Limb (tissue), 2 donors: Measurements from ENCODE around the gene PLCB1.

Experiments
- DNase-seq, 2 donors: peaks; one replicate each; pipeline ENCODE4 v3.0.0-alpha.2; 2016; ENCODE audit errors: extremely low spot score in 2 of 2

Gene PLCB1

GRCh38 chr20:8536262-8536618 lies 404.2 kb downstream of the PLCB1 start:
- no peak for DNase-seq

- no peak for DNase-seq
These were observed 408.4 kb downstream of the PLCB1 start for GRCh38 chr20:8540466-8540865.

GRCh38 chr20:8542110-8542486 lies 410.0 kb downstream of the PLCB1 start:
- no peak for DNase-seq

DNA sequence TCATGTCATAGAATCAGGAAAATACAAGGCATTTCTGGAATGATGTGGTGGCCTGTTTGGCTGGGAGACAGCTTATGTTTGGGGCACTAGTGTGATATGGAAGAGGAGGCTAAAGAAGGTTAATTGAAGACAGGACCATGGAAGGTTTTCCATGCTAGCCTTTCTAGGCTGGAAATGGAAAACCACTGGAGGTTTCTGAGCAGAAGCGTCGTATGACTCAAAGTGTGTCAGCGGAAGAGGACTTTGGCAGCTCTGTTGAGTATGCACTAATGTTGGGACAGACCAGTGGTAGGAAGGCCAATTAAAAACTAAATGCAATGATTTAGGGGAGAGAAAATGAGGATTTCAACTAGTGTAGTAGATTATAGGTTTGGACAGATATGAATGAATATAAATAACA lies 413.1 kb downstream of the PLCB1 start:
- no peak for DNase-seq

- no peak for DNase-seq
These were observed 415.1 kb downstream of the PLCB1 start for GRCh38 chr20:8547035-8547650.

GRCh38 chr20:8547968-8548588 lies 416.0 kb downstream of the PLCB1 start:
- no peak for DNase-seq

DNA sequence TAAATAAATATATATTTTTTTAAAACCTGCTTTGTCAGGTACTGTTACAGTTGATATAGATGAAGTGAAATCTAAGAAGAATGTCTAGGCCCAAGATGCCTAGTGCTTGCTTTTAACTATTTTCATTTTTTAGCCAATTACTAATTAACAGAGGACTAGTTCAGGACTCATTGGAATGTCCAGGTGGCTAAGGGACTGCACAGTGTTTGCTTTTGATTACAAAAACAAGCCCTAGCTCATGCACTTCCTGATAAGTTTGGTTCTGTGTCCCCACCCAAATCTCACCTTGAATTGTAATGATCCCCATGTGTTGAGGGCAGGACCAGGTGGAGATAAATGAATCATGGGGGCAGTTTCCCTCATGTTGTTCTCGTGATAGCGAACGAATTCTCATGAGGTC lies 417.1 kb downstream of the PLCB1 start:
- DNase-seq = no peak

DNA sequence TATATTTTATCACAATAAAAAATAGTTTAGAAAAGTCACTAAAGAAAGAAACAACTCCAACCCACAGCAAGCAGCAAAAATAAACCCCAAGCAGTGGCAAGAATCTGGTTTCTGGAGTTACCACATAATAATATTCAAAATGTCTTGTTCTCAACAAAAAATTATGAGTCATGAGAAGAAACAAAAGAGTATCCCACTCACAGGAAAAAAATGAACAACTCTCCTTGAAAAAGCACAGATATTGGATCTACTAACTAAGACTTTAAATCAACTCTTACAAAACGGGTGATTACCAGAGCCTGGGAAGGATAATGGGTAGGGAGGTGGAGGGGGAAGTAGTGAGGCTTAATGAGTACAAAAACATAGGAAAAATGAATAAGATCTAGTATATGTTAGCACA lies 425.6 kb downstream of the PLCB1 start:
- no peak for DNase-seq

- no peak for DNase-seq
These were observed 430.3 kb downstream of the PLCB1 start for GRCh38 chr20:8562356-8562755.

GRCh38 chr20:8568075-8568474 lies 436.0 kb downstream of the PLCB1 start:
- peak in 1 of 2 donors; percentile 32 for DNase-seq

DNA sequence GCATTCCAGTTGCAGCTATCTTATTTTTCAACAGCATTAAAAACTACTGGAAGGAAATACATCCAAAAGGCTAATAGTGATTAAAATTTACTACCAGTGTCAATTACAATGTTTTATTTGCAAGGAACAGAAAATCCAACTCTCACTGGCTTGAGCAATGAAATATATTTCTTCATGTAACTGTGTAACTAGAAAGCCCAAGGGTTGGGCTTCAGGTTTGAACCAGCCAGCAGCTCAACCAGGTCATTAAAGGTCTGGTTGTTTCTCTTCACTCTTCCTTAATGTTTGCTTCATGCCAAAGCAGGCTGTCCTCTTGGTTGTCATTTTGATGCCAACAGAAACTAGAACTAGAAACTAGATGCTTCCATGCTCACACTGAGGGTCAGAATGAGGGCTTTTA lies 437.7 kb downstream of the PLCB1 start:
- DNase-seq = no peak

- DNase-seq = no peak
These were observed 439.5 kb downstream of the PLCB1 start for GRCh38 chr20:8571611-8572010.

DNA sequence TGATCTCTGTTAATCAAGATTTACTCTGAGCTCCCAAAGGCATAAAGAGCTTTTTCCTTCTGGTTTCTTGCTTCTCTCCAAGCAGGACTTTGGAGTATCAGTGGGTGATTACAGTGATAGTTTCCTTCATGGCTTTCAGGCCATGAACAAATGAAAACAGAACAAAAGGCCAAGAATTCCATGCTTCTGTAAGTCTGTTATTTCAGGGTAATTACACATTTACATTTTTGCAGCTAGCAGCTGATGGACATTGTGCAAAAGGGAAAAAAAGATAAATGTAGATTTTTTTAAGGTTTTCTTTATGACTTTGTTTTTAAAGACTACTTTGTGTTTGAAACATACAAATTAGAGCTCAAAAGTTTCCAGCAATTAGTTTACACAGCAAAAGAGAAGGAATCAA lies 441.6 kb downstream of the PLCB1 start:
- no peak for DNase-seq

GRCh38 chr20:8575114-8575513 lies 443.0 kb downstream of the PLCB1 start:
- DNase-seq = no peak

GRCh38 chr20:8578161-8578865 lies 446.2 kb downstream of the PLCB1 start:
- DNase-seq = no peak

DNA sequence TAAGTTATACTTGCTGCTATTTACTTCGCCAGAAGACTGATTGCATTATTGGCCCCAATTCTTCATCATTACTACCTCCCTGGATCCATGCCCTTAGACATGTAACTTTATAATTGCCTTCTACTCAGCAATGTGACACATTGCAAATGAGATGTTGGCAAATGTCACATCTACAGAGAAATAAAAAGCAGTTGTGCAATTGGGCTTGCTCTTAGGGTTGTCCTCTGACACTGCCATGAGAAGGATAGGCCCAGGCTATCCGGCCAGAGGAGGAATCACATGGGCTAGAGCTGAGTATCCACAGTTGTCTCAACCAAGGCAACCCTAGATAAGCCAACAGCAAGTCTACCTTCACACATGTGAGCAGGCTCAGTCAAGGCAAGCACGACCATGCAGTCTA lies 447.0 kb downstream of the PLCB1 start:
- no peak for DNase-seq

DNA sequence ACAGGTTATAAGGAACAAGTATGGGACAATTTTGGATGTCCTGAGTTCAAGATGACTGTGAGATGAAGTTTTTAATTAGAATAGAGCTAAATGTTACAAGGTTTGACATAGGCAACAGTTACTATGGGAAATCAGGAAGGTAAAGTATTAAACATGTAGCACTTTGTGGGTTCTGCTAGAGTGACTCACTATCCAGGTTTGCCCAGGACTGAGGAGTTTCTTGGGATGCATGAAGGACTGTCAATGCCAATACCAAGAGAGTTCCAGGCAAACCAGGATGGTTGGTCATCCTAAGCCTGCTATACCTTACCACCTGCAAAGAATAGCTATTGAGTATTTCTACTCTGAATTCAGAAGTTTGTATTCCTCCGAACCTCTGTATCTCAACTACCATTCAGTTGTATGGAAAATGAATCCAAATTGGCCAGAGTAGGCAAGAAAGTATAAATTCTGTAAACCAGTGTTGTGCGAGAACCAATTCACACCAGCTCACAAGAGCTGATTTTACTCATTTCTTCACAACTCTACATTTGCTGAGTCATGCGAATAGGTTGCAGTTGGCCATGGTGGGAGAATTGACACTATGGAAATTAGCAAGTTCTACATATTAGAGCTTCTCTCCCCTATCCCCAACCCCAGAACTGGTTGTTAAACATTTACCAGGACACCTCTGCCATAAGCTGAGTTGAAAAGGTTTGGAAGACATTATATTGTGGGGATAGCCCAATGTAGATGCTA lies 449.5 kb downstream of the PLCB1 start:
- no peak for DNase-seq

GRCh38 chr20:8583012-8583565 lies 451.0 kb downstream of the PLCB1 start:
- DNase-seq = no peak

- DNase-seq = peak in 1 of 2 donors; percentile 62
These were observed 451.5 kb downstream of the PLCB1 start for GRCh38 chr20:8583566-8584043.

- no peak for DNase-seq
These were observed 455.2 kb downstream of the PLCB1 start for GRCh38 chr20:8587251-8587650.

GRCh38 chr20:8587810-8588209 lies 455.7 kb downstream of the PLCB1 start:
- DNase-seq = no peak

DNA sequence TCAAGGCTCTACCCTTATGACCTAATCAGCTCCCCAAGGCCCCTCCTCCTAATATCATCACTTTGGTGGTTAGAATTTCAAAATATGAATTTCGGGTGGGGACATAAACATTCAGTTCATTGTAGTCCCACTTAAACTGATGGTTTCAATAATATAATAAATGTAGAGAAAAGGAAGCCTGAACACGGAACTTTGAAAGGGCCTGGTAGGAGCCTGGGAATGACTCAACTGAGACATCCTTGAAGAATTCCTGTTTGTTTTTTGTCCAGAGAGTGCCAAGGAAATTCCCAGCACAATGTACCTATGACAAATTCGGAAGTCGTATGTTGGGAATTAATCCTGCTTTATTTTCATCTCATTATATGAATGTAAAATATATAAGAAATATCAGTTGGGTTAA lies 457.9 kb downstream of the PLCB1 start:
- no peak for DNase-seq
